ENCODE results near the gene ENTPD2. TPM values are rescaled to one million over a fixed set of nuclear protein-coding genes. Genes with fewer than 3 reads are reported as not detected.

The ENTPD2 gene
- total RNA-seq, 4 donors from 2014 or later = 0.22 to 0.55 TPM; not detected in 2

DNA sequence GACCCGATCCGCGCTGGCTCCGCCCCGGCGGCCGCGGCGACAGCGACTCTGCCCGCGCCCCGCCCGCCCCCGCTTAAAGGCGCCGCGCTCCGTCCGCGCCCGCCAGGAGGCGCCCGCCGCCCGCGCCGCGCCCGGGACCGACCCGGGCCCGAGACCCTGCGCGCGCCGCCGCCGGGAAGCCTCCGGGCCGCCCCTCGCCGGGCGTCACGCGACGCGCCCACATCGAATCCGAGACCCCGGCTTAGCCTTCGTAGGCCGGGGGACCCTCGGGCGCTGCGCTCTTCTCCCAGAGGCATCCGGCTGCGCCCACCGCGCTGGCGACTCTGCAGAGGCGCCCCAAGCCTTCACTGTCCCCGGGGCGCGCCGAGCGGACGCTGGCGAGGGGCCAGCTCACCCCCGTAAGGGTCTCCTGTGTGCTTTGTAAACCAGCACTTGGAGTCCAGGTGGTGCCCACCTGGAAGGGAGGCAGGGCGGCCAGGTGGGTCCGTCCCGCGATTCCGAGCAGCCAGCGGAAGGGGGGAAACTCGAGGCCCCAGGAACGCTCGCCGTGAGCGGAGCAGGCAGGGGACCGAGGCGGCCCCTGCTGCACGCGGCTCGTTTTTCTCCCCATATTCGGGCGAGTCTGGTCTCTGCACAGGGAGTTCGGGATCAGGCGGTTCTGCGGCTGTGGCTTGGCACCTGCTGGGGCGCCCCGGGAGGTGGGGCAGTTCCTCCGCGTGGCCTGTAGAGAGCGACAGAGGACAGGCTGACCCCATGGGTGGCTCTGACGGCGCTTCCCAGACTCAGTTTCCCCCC lies 25.4 kb downstream of the ENTPD2 start:
- ATAC-seq = peak; percentile 79 to 81
- in situ Hi-C loops (cut with MboI; ENCODE audit: low sequenced_read_pairs in 4 of 4) (no loop called here), intact Hi-C loops (cut with DNase I; ENCODE audit: low total_unique reads) (loop anchor here (2.0 to 5.0 kb wide), 2 partner anchors 84 to 181 kb away; partner anchors contain the start of genes C8G, FBXW5 and PHPT1)

GRCh38 chr9:137027369-137028262 lies 26.2 kb downstream of the ENTPD2 start, which contains the start of gene ABCA2:
Gene ABCA2 (minus strand): TSS chr9:137028237. CDS start chr9:137028140, 97 bp downstream.
- in situ Hi-C loops (cut with MboI; ENCODE audit: low sequenced_read_pairs in 4 of 4) = no loop called here
- intact Hi-C loops (cut with DNase I; ENCODE audit: low total_unique reads) = loop anchor here (2.0 to 5.0 kb wide), 2 partner anchors 83 to 180 kb away; partner anchors contain the start of genes C8G, FBXW5 and PHPT1
- Histone ChIP-seq H3K27ac (peak within 1 kb of the TSS; percentile 43 to 67 (median 64)), H3K4me3 (peak within 1 kb of the TSS; percentile 76 to 91 (median 79)), H3K9me3 (no peaks in the 10 kb centered on the region), H3K4me1 (peaks cover 20 to 23% of the 10 kb centered on the region in 2 donors), H3K36me3 (no peaks in the 10 kb centered on the region), H3K27me3 (no peaks in the 10 kb centered on the region)
- ATAC-seq (peak; percentile 31 to 35), DNase-seq (no peak)
- TF ChIP-seq POLR2A (IDR thresholded peaks at IDR 0.05) (peak in 1 of 2 donors; percentile 26), CTCF (IDR thresholded peaks at IDR 0.05 in 4 of 5, conservative IDR thresholded peaks at IDR 0.05 in 1 of 5) (no peak)

More for the DNA sequence above, 25.4 kb downstream of the ENTPD2 start:
- Histone ChIP-seq H3K36me3 (no peaks in the 10 kb centered on the region), H3K4me1 (peaks cover 20 to 23% of the 10 kb centered on the region in 2 donors), H3K4me3 (peak overlapping the region; percentile 76 to 91 (median 79)), H3K27ac (peak overlapping the region; percentile 41 to 67 (median 54)), H3K27me3 (no peaks in the 10 kb centered on the region), H3K9me3 (no peaks in the 10 kb centered on the region)
- TF ChIP-seq POLR2A (IDR thresholded peaks at IDR 0.05) (no peak), CTCF (IDR thresholded peaks at IDR 0.05 in 4 of 5, conservative IDR thresholded peaks at IDR 0.05 in 1 of 5) (peak in 3 of 5 experiments; percentile 7 to 28 (median 19))
- peak; percentile 28 to 41 for DNase-seq

- peak overlapping the region in 3 of 4 donors; percentile 62 to 66 (median 62) for H3K4me3 ChIP-seq
Observed at GRCh38 chr9:137026828-137027227, 27.0 kb downstream of the ENTPD2 start.

More at GRCh38 chr9:137026828-137027227, 27.0 kb downstream of the ENTPD2 start:
- no peaks in the 10 kb centered on the region for H3K27me3 ChIP-seq
- H3K36me3 ChIP-seq = no peaks in the 10 kb centered on the region
- intact Hi-C loops (cut with DNase I; ENCODE audit: low total_unique reads) (loop anchor here (5.0 kb wide), 1 partner anchor 180 kb away; the partner anchor contains the start of gene PHPT1), in situ Hi-C loops (cut with MboI; ENCODE audit: low sequenced_read_pairs in 4 of 4) (no loop called here)
- TF ChIP-seq CTCF (IDR thresholded peaks at IDR 0.05 in 4 of 5, conservative IDR thresholded peaks at IDR 0.05 in 1 of 5) (no peak), POLR2A (IDR thresholded peaks at IDR 0.05) (no peak)
- peaks cover 20 to 23% of the 10 kb centered on the region in 2 donors for H3K4me1 ChIP-seq
- H3K9me3 ChIP-seq = no peaks in the 10 kb centered on the region
- ATAC-seq (no peak), DNase-seq (no peak)
- H3K27ac ChIP-seq = no peak overlapping the region
